ENCODE results near the gene CEACAM21.

DNA sequence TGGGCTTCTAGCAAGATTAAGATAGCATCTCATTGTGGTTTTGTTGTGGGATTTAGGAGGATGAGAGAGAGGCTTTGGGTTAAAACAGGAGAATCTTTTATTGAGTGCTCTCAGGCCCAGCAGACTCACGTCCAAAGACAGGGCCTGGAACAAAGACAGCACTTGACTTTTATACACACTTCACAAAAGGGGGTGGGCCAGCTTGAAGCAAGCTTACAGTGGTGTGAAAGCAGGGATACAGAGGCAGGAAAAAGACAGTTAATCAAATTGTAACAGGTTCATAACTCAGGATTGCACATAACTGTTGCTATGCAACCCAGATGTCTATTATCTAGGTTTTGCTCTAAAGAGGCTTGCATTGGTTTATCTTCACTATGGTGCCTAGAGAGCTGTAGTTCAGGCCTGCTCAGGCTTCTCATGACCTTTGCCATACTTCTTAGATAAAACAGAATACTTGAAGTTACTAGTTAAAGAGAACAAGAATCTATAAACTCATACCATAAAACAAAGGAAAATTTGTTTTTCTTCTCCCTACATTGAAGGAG, 42.2 kb upstream of the CEACAM21 start:
- no peak for TF ChIP-seq POLR2A (IDR thresholded peaks at IDR 0.05)
- TF ChIP-seq, protein P1, sequence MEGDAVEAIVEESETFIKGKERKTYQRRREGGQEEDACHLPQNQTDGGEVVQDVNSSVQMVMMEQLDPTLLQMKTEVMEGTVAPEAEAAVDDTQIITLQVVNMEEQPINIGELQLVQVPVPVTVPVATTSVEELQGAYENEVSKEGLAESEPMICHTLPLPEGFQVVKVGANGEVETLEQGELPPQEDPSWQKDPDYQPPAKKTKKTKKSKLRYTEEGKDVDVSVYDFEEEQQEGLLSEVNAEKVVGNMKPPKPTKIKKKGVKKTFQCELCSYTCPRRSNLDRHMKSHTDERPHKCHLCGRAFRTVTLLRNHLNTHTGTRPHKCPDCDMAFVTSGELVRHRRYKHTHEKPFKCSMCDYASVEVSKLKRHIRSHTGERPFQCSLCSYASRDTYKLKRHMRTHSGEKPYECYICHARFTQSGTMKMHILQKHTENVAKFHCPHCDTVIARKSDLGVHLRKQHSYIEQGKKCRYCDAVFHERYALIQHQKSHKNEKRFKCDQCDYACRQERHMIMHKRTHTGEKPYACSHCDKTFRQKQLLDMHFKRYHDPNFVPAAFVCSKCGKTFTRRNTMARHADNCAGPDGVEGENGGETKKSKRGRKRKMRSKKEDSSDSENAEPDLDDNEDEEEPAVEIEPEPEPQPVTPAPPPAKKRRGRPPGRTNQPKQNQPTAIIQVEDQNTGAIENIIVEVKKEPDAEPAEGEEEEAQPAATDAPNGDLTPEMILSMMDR (IDR thresholded peaks at IDR 0.05), result no peak

All from testis (tissue), 2 donors.